Uterus (tissue), 4 donors: ENCODE results near the gene IQSEC1. TPM values are rescaled to one million over a fixed set of nuclear protein-coding genes. Genes with fewer than 3 reads are reported as not detected.

Source experiments
- DNase-seq, 2 donors: peaks; one replicate each; pipeline ENCODE4 v3.0.0-alpha.2; 2019 to 2020
- H3K27ac ChIP-seq, 2 donors: fragments of 200-600 bp; sonication (generic); 1 replicate in 1 of 2; 2 replicates in 1 of 2; pipeline ENCODE4 v1.5.1; 2016 to 2018
- H3K27me3 ChIP-seq, 2 donors: fragments of 200-600 bp; sonication (generic); one replicate each; pipeline ENCODE4 v1.5.1; 2018 to 2019; ENCODE audit warnings: control low read depth in 1 of 2
- H3K36me3 ChIP-seq, 2 donors: fragments of 200-600 bp; sonication (generic); one replicate each; pipeline ENCODE4 v1.5.1; 2019; ENCODE audit warnings: control low read depth in 1 of 2
- H3K4me1 ChIP-seq, 2 donors: fragments of 200-600 bp; sonication (generic); one replicate each; pipeline ENCODE4 v1.5.1; 2018 to 2019; ENCODE audit warnings: control low read depth in 1 of 2
- H3K4me3 ChIP-seq, 2 donors: fragments of 200-600 bp; sonication (generic); 1 replicate in 1 of 2; 2 replicates in 1 of 2; pipeline ENCODE4 v1.5.1; 2018 to 2019; ENCODE audit warnings: mild to moderate bottlenecking in 1 of 2
- H3K9me3 ChIP-seq, 2 donors: fragments of 200-600 bp; sonication (generic); one replicate each; pipeline ENCODE4 v1.5.1; 2019; ENCODE audit warnings: control low read depth in 1 of 2
- CTCF ChIP-seq, 4 experiments: fragments of 200-600 bp in 2 of 4; fragments of 450-650 bp in 2 of 4; sonication (generic) in 2 of 4; IDR thresholded peaks; one replicate each; pipeline ENCODE4 v1.5.1; 2016 to 2019; ENCODE audit warnings: antibody characterized with exemption in 4 of 4, mild to moderate bottlenecking in 2 of 4, moderate library complexity in 1 of 4
- POLR2A ChIP-seq, 2 donors: fragments of 450-650 bp; IDR thresholded peaks; one replicate each; pipeline ENCODE4 v1.6.1; 2016; ENCODE audit warnings: antibody characterized with exemption in 2 of 2, mild to moderate bottlenecking in 1 of 2, moderate library complexity in 1 of 2
- intact Hi-C: fragments of 100-400 bp; cut with DNase I; formaldehyde crosslinking; loops from one replicate; pipeline ENCODE4 v1.15.1; 2023; ENCODE audit warnings: low total_unique reads
- total RNA-seq, 4 donors: library from RNA; depleted of rRNA in 3 of 4; stranded (reverse); fragments of >200 nt in 3 of 4; gene quantifications; one replicate each; pipeline versions ENCODE4 v1.1.0 to v1.2.4, GENCODE V29; 2014 to 2023
- donor health status: DM: yes; HTN: yes; CAD: no.

The IQSEC1 gene
- total RNA-seq, 4 donors from 2014 or later, result 17.9 to 61.4 (median 49.7) TPM

GRCh38 chr3:13050446-13050845 lies 22.8 kb downstream of the IQSEC1 start:
- no peak for DNase-seq
- Histone ChIP-seq H3K27me3 (no peaks in the 10 kb centered on the region), H3K9me3 (no peaks in the 10 kb centered on the region), H3K4me1 (no peaks in the 10 kb centered on the region), H3K4me3 (no peak overlapping the region), H3K36me3 (no peaks in the 10 kb centered on the region), H3K27ac (no peak overlapping the region)
- TF ChIP-seq CTCF (IDR thresholded peaks at IDR 0.05) (no peak), POLR2A (IDR thresholded peaks at IDR 0.05) (no peak)
- intact Hi-C loops, result no loop called here

GRCh38 chr3:13049400-13049799 lies 23.8 kb downstream of the IQSEC1 start:
- H3K27me3 ChIP-seq, result no peaks in the 10 kb centered on the region
- intact Hi-C loops, result no loop called here
- TF ChIP-seq POLR2A (IDR thresholded peaks at IDR 0.05) (no peak), CTCF (IDR thresholded peaks at IDR 0.05) (no peak)
- no peaks in the 10 kb centered on the region for H3K36me3 ChIP-seq
- DNase-seq, result no peak
- no peak overlapping the region for H3K4me3 ChIP-seq
- no peak overlapping the region for H3K27ac ChIP-seq
- H3K4me1 ChIP-seq, result no peaks in the 10 kb centered on the region
- H3K9me3 ChIP-seq, result no peaks in the 10 kb centered on the region

- Histone ChIP-seq H3K36me3 (no peaks in the 10 kb centered on the region), H3K27ac (no peak overlapping the region), H3K9me3 (no peaks in the 10 kb centered on the region), H3K27me3 (no peaks in the 10 kb centered on the region), H3K4me1 (no peaks in the 10 kb centered on the region), H3K4me3 (no peak overlapping the region)
- peak in 1 of 4 experiments; percentile 9 for TF ChIP-seq CTCF (IDR thresholded peaks at IDR 0.05)
- TF ChIP-seq POLR2A (IDR thresholded peaks at IDR 0.05), result no peak
- intact Hi-C loops, result no loop called here
- DNase-seq, result no peak
Observed at GRCh38 chr3:13047296-13048165, 25.7 kb downstream of the IQSEC1 start.

- no peaks in the 10 kb centered on the region for H3K4me1 ChIP-seq
- no peak overlapping the region for H3K27ac ChIP-seq
- DNase-seq, result no peak
- H3K9me3 ChIP-seq, result no peaks in the 10 kb centered on the region
- H3K27me3 ChIP-seq, result no peaks in the 10 kb centered on the region
- H3K36me3 ChIP-seq, result no peaks in the 10 kb centered on the region
- H3K4me3 ChIP-seq, result no peak overlapping the region
- intact Hi-C loops, result no loop called here
- TF ChIP-seq CTCF (IDR thresholded peaks at IDR 0.05), result no peak
- no peak for TF ChIP-seq POLR2A (IDR thresholded peaks at IDR 0.05)
Observed at GRCh38 chr3:13046569-13047274, 26.5 kb downstream of the IQSEC1 start.
